K562 (cell line): ENCODE measurements around the gene NRG3. TPM values are rescaled to one million over a fixed set of nuclear protein-coding genes. Genes with fewer than 3 reads are reported as not detected.

Experiments
- ATAC-seq: fragments of 200-7000 bp; cut with Tn5 transposase; 3 replicates; pipeline ENCODE4 v1.9.1; 2020; ENCODE audit warnings: moderate library complexity
- BruUV-seq: library from RNA; stranded (reverse); fragments of 400-500 nt; replicated peaks from 2 replicates; lab custom pipeline; 2021; lab: Mats Ljungman, UMichigan
- CTCF ChIA-PET: fragments of 300-600 bp; formaldehyde crosslinking; extraction: SDS; loops from one replicate; lab custom pipeline; 2021; ENCODE audit warnings: low intra/inter-chr PET ratio; lab: Yijun Ruan, JAX
- POLR2A ChIA-PET: fragments of 300-600, 350-650 bp; sonication (Branson Sonifier 250); formaldehyde crosslinking; extraction: SDS; loops from one replicate; lab custom pipeline; 2021; ENCODE audit warnings: antibody characterized with exemption, inconsistent platforms; lab: Yijun Ruan, JAX
- DNase-seq, 4 experiments: peaks; one replicate each; pipeline versions ENCODE4 v3.0.0 to v3.0.0-alpha.2; 2011 to 2018; ENCODE audit warnings: low spot score in 3 of 4, mixed read lengths in 3 of 4; ENCODE audit errors: extremely low read depth in 1 of 4
- FAIRE-seq: peaks from 2 replicates; lab custom pipeline; 2011; peaks lifted over from hg19 to GRCh38; lab: Jason Lieb, UNC
- H2AFZ ChIP-seq: 2 replicates; pipeline ENCODE4 v1.6.0; 2011; ENCODE audit warnings: low read depth, low read length, control low read depth, inconsistent platforms
- H3K27ac ChIP-seq: fragments of 200-600 bp; 3 replicates; pipeline ENCODE4 v1.8.0; 2011; ENCODE audit warnings: low read depth, mild to moderate bottlenecking, control low read depth, inconsistent platforms, low read length, moderate library complexity, mixed read lengths; ENCODE audit errors: extremely low read depth
- H3K27me3 ChIP-seq, 2 experiments: fragments of 300-600 bp in 1 of 2; 2 replicates in 1 of 2; 3 replicates in 1 of 2; pipeline versions ENCODE4 v1.6.0 to v1.8.0; 2011; ENCODE audit warnings: inconsistent platforms in 2 of 2, low read length in 2 of 2, mild to moderate bottlenecking in 1 of 2, mixed read lengths in 1 of 2, moderate library complexity in 1 of 2; ENCODE audit not compliant: control insufficient read depth in 2 of 2, insufficient read depth in 2 of 2
- H3K36me3 ChIP-seq: fragments of 300-600 bp; 3 replicates; pipeline ENCODE4 v1.8.0; 2011; ENCODE audit warnings: mild to moderate bottlenecking, low read length, inconsistent platforms; ENCODE audit not compliant: control insufficient read depth, insufficient read depth
- H3K4me1 ChIP-seq, 2 experiments: fragments of 200-600 bp in 1 of 2; replicated peaks in 1 of 2; 2 replicates in 1 of 2; 3 replicates in 1 of 2; pipeline versions ENCODE4 v1.5.1 to v1.8.0; 2011; ENCODE audit warnings: inconsistent platforms in 2 of 2, low read length in 2 of 2, mild to moderate bottlenecking in 1 of 2, mixed read lengths in 1 of 2, moderate library complexity in 1 of 2; ENCODE audit not compliant: control insufficient read depth in 2 of 2, insufficient read depth in 2 of 2
- H3K4me2 ChIP-seq: 2 replicates; pipeline ENCODE4 v1.6.1; 2011; ENCODE audit warnings: low read length, control low read depth, inconsistent platforms, mixed read lengths; ENCODE audit not compliant: insufficient read depth
- H3K4me3 ChIP-seq: fragments of 200-600 bp; sonication (generic), shearing (Covaris generic); 2 replicates; pipeline ENCODE4 v1.5.1; 2016; ENCODE audit warnings: control low read depth, inconsistent platforms
- H3K79me2 ChIP-seq: fragments of 200-600 bp; 3 replicates; pipeline ENCODE4 v1.8.0; 2011; ENCODE audit warnings: low read length, inconsistent platforms; ENCODE audit not compliant: control insufficient read depth, insufficient read depth
- H3K9ac ChIP-seq, 2 experiments: 2 replicates each; pipeline versions ENCODE4 v1.6.0 to v1.6.1; 2011; ENCODE audit warnings: low read depth in 2 of 2, low read length in 2 of 2, control low read depth in 1 of 2, inconsistent platforms in 1 of 2, mild to moderate bottlenecking in 1 of 2, mixed read lengths in 1 of 2; ENCODE audit not compliant: insufficient read depth in 1 of 2
- H3K9me1 ChIP-seq: one replicate; pipeline ENCODE4 v1.6.0; 2011; ENCODE audit warnings: inconsistent platforms, mild to moderate bottlenecking, low read length, moderate library complexity; ENCODE audit not compliant: control insufficient read depth, insufficient read depth
- H3K9me3 ChIP-seq: replicated peaks from 2 replicates; pipeline ENCODE4 v1.5.1; 2011; ENCODE audit warnings: low read depth, low read length, inconsistent platforms; ENCODE audit not compliant: control insufficient read depth, insufficient read depth
- H4K20me1 ChIP-seq: replicated peaks from 2 replicates; pipeline ENCODE4 v1.6.1; 2011; ENCODE audit warnings: low read length, inconsistent platforms, mixed read lengths; ENCODE audit not compliant: control insufficient read depth, insufficient read depth
- RAD21 ChIP-seq, 2 experiments: fragments of 250-450 bp in 1 of 2; fragments of 450-650 bp in 1 of 2; sonication (Bioruptor Pico) in 1 of 2; formaldehyde crosslinking in 1 of 2; IDR thresholded peaks in 1 of 2; conservative IDR thresholded peaks in 1 of 2; 2 replicates each; pipeline versions ENCODE4 v1.4.0 to v1.8.0; 2020 to 2022; ENCODE audit warnings: mild to moderate bottlenecking in 2 of 2, moderate library complexity in 1 of 2
- WGBS: fragments of 100-300 bp; shearing (Covaris generic); methylation state at CpG from one replicate; pipeline ENCODE4 v1.1.6; 2016; ENCODE audit warnings: low coverage, mixed read lengths; ENCODE audit not compliant: insufficient coverage; ENCODE audit errors: missing lambda C conversion rate; 5-methylcytosine and 5-hydroxymethylcytosine counted together
- in situ Hi-C: fragments of 300-500 bp; cut with MboI; formaldehyde crosslinking; loops from 4 replicates; pipeline ENCODE4 v1.15.0; 2018; ENCODE audit warnings: inconsistent platforms, mixed read lengths
- intact Hi-C: fragments of 100-400 bp; cut with micrococcal nuclease; formaldehyde crosslinking; loops from 2 replicates; pipeline ENCODE4 v1.14.2; 2022
- polyA plus RNA-seq, 8 experiments: library from polyadenylated mRNA; depleted of rRNA in 4 of 8; stranded (reverse) in 5 of 8; unstranded in 3 of 8; fragments of >200 nt; fragmentation: Nextera tagmentation in 2 of 8; fragmentation: Illumina TruSeq in 1 of 8; extraction: Ambion mirVana in 2 of 8; extraction: Trizol in 1 of 8; gene quantifications; 2 replicates each; pipeline versions ENCODE4 v1.2.1 to v1.2.3, GENCODE V29; 2011 to 2014; ENCODE audit warnings: inconsistent platforms in 1 of 8, missing spikeins in 1 of 8
- total RNA-seq, 7 experiments: library from RNA; depleted of rRNA in 6 of 7; stranded (reverse); fragments of >200 nt in 6 of 7; fragmentation: Illumina TruSeq in 2 of 7; extraction: Trizol in 2 of 7; gene quantifications; 2 replicates each; pipeline versions ENCODE4 v1.2.1 to v1.2.3, GENCODE V29; 2011 to 2021; ENCODE audit warnings: low replicate concordance in 1 of 7
- TF ChIP-seq, protein P1 (sequence below), 3 experiments: IDR thresholded peaks in 2 of 3; conservative IDR thresholded peaks in 1 of 3; 2 replicates each; pipeline ENCODE4 v1.5.1; 2011 to 2012; ENCODE audit warnings: low read length in 3 of 3, mild to moderate bottlenecking in 3 of 3, control low read depth in 2 of 3, improper control_type of control experiment in 1 of 3, inconsistent platforms in 1 of 3, low read depth in 1 of 3, mixed read lengths in 1 of 3, moderate library complexity in 1 of 3; ENCODE audit not compliant: insufficient read depth in 2 of 3
- TF ChIP-seq, protein P2 (sequence below): fragments of 450-650 bp; formaldehyde crosslinking; IDR thresholded peaks from 2 replicates; pipeline ENCODE4 v1.4.0; 2022; ENCODE audit warnings: missing genetic modification characterization
- TF ChIP-seq, protein P3 (sequence below): fragments of 450-650 bp; IDR thresholded peaks from 2 replicates; pipeline ENCODE4 v1.6.1; 2014; ENCODE audit warnings: low read depth, mild to moderate bottlenecking, moderate library complexity, borderline replicate concordance

Gene NRG3
- total and polyA plus RNA-seq, 9 of the 15 experiments (the other 6 are each of a cell fraction or from before 2014, with no cell fraction given): not detected

DNA sequence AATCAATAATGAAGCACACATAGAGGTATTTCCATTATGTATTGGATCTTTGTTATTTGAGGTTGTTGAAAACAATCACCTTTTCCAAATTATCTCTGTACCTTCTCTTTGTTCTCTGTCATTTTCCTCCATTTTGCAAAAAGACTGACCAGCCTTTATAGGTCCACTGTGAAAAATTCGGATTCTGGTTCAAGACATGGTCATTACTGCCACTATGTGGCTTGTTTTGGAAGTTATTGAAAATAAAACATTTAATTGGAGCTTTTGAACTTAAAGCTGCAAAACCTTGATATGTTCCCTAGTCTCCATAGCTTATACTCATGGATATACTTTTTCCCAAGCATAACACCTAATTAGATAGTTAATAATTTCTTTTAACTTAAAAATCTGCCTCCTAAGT is 1094.4 kb downstream of the NRG3 start:
- POLR2A ChIA-PET: no interaction called here
- CTCF ChIA-PET: no interaction called here

More for the DNA sequence above, 1094.4 kb downstream of the NRG3 start:
- WGBS: 0% methylated on average over 1 of the region's 1 CpG
- H3K4me1 ChIP-seq: no peaks in the 10 kb centered on the region
- H3K9me3 ChIP-seq: no peaks in the 10 kb centered on the region; the same call in 1 of the 2 replicates
- intact Hi-C loops: no loop called here
- H3K9ac ChIP-seq: no peak overlapping the region
- FAIRE-seq: no peak
- H3K9me1 ChIP-seq: no peaks in the 10 kb centered on the region
- no peaks in the 10 kb centered on the region for H3K36me3 ChIP-seq
- DNase-seq: peak in 1 of 4 experiments; percentile 1
- in situ Hi-C loops: no loop called here
- H3K27ac ChIP-seq: no peak overlapping the region
- no peak overlapping the region for H3K4me2 ChIP-seq
- H3K79me2 ChIP-seq: no peaks in the 10 kb centered on the region
- no peaks in the 10 kb centered on the region for H3K27me3 ChIP-seq
- no peaks in the 10 kb centered on the region for H4K20me1 ChIP-seq
- H2AFZ ChIP-seq: no peak overlapping the region
- TF ChIP-seq, protein P1, sequence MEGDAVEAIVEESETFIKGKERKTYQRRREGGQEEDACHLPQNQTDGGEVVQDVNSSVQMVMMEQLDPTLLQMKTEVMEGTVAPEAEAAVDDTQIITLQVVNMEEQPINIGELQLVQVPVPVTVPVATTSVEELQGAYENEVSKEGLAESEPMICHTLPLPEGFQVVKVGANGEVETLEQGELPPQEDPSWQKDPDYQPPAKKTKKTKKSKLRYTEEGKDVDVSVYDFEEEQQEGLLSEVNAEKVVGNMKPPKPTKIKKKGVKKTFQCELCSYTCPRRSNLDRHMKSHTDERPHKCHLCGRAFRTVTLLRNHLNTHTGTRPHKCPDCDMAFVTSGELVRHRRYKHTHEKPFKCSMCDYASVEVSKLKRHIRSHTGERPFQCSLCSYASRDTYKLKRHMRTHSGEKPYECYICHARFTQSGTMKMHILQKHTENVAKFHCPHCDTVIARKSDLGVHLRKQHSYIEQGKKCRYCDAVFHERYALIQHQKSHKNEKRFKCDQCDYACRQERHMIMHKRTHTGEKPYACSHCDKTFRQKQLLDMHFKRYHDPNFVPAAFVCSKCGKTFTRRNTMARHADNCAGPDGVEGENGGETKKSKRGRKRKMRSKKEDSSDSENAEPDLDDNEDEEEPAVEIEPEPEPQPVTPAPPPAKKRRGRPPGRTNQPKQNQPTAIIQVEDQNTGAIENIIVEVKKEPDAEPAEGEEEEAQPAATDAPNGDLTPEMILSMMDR (IDR thresholded peaks at IDR 0.05 in 2 of 3, conservative IDR thresholded peaks at IDR 0.05 in 1 of 3; ENCODE audit: insufficient read depth in 2 of 3, low read depth in 1 of 3, low read length in 3 of 3): peak in 1 of 3 experiments; percentile 18; a peak in 2 of 6 replicates
- TF ChIP-seq, protein P2, sequence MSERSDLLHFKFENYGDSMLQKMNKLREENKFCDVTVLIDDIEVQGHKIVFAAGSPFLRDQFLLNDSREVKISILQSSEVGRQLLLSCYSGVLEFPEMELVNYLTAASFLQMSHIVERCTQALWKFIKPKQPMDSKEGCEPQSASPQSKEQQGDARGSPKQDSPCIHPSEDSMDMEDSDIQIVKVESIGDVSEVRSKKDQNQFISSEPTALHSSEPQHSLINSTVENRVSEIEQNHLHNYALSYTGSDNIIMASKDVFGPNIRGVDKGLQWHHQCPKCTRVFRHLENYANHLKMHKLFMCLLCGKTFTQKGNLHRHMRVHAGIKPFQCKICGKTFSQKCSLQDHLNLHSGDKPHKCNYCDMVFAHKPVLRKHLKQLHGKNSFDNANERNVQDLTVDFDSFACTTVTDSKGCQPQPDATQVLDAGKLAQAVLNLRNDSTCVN (CRISPR knock-in tag): no peak
- TF ChIP-seq, protein P3, sequence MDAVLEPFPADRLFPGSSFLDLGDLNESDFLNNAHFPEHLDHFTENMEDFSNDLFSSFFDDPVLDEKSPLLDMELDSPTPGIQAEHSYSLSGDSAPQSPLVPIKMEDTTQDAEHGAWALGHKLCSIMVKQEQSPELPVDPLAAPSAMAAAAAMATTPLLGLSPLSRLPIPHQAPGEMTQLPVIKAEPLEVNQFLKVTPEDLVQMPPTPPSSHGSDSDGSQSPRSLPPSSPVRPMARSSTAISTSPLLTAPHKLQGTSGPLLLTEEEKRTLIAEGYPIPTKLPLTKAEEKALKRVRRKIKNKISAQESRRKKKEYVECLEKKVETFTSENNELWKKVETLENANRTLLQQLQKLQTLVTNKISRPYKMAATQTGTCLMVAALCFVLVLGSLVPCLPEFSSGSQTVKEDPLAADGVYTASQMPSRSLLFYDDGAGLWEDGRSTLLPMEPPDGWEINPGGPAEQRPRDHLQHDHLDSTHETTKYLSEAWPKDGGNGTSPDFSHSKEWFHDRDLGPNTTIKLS: no peak
- TF ChIP-seq RAD21 (CRISPR knock-in tag; conservative IDR thresholded peaks at IDR 0.05 in 1 of 2, IDR thresholded peaks at IDR 0.05 in 1 of 2): peak in 1 of 2 experiments; percentile 41; a peak in 2 of 4 replicates
- no peak overlapping the region for H3K4me3 ChIP-seq
- no peak for ATAC-seq
- BruUV-seq: no TSS peak
